HG03342 (cell line): ENCODE measurements around the gene FTCD.
"Not testable (repeated sequence)": the region's sequence is repeated elsewhere in the genome, so short reads cannot be mapped to it uniquely, and the experiment has no call there.

Source experiments
- ATAC-seq: cut with Tn5 transposase; IDR thresholded peaks from one replicate; pipeline ENCODE4 v1.9.1; 2021; ENCODE audit warnings: mild to moderate bottlenecking, moderate library complexity; ENCODE audit not compliant: unreplicated experiment

Gene FTCD

GRCh38 chr21:46171996-46172862 is 16.9 kb upstream of the FTCD start:
- no peak for ATAC-seq

DNA sequence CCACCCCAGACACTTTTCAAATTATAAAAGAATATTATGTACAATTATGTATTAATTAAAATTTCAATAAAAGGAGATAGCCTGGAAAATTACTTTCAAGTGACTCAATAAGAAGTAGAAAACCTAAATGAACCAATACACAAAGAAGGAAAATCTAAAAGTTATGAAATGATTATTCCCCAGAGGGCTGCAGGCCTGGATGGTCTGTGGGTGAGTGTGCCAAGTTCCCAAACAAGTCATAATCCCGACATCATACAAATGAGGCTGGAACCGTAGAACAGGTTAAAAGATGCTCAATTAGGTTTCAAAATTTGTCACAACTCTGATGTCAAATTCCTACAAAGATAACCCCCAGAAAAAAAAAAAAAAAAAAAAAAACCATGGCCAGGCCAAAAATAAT is 16.2 kb upstream of the FTCD start:
- no peak for ATAC-seq

DNA sequence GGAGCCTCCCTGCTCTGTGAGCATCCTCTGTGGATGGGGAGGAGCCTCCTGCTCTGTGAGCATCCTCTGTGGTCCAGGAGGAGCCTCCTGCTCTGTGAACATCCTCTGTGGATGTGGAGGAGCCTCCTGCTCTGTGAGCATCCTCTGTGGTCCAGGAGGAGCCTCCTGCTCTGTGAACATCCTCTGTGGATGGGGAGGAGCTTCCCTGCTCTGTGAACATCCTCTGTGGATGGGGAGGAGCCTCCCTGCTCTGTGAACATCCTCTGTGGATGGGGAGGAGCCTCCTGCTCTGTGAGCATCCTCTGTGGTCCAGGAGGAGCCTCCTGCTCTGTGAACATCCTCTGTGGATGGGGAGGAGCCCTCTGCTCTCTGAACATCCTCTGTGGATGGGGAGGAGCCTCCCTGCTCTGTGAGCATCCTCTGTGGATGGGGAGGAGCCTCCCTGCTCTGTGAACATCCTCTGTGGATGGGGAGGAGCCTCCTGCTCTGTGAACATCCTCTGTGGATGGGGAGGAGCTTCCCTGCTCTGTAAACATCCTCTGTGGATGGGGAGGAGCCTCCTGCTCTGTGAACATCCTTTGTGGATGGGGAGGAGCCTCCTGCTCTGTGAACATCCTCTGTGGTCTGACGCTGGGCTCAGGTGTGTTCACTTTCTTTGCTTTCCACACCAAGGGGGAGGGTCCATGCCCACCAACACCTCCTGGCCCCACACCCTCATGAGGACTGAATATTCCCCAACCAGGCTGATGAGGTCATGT is 15.2 kb upstream of the FTCD start:
- ATAC-seq, result not testable (repeated sequence)

GRCh38 chr21:46168659-46169386 is 13.4 kb upstream of the FTCD start:
- ATAC-seq, result no peak

DNA sequence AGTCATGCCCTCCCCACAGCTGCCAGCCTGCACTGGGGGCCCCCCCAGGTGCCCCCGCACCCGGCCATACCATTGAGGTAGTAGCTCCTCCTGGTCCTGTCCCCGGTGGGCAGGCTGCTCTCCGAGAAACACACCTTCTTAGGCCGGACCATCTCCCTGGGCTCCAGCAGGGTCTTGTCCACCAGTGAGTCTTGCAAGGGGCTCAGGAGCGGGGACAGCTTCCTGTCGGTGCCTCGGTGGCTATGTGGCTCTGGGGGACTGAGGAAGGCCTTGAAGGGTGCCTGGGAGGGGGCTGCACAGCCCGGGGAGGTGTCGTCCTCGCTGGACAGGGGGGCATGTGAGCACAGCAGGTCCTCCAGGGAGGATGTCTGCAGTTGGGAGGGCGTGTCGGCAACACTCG is 12.9 kb upstream of the FTCD start:
- no peak for ATAC-seq

GRCh38 chr21:46165098-46165497 is 9.7 kb upstream of the FTCD start:
- no peak for ATAC-seq

- ATAC-seq, result no peak
These were observed 8.0 kb upstream of the FTCD start for GRCh38 chr21:46163380-46163779.

DNA sequence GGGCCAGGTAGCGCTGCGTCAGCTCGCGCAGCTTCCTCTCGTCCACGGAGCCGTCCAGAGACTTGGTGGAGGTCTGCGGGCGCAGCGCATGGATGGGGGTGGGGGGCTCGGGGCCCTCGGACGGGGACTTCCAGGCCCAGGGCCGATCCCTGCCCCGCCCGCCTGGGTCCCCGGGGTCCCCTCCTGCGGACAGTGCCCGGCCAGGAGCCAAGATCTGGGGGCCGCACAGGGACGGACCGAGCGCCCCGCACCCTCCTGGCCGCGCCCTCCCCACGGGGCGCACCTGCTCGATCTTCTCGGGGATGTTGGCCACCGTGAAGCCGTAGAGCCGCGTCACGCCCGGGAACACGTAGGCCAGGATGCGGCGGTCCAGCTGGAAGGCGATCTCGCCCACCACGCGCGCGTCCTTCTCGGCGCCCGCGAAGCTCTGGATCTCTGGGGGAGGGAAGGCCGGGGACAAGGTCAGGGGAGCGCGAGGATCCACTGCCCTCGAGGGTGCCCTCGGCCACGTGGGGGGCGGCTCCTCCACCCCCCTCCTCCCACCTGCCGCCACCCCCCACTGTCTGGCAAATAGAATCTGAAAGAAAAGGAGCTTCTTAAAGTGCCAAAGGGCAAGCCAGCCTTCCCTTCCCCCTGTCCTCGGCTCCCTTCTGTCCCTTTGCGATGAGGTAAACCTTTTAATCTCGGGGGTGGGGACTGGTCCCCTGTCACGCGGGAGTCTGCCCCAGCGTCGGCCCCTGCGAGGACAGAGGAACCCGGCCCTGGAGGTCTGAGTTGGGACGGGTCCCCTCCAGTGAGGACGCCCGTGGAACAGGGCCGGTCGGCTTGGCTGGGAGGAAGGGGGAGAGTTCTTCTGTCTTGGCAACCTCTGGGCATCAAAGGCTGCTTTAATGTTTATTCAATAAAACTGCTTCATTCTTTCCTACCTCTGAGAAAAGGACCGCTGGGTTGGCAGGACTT is 6.5 kb upstream of the FTCD start:
- no peak for ATAC-seq

GRCh38 chr21:46160907-46161632 is 5.7 kb upstream of the FTCD start:
- ATAC-seq, result no peak

DNA sequence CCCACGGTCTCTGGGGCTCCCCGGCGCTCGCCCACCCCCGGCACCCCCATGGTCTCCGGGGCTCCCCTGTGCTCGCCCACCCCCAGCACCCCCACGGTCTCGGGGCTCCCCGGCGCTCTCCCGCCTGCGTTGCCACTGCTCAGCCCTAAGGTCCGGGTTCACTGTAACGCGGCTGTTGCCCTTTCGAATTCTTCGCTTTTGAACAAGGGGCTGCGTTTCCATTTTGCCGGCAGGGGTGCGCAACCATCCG is 5.2 kb upstream of the FTCD start:
- ATAC-seq, result no peak

- no peak for ATAC-seq
These were observed 4.7 kb upstream of the FTCD start for GRCh38 chr21:46159841-46160656.

DNA sequence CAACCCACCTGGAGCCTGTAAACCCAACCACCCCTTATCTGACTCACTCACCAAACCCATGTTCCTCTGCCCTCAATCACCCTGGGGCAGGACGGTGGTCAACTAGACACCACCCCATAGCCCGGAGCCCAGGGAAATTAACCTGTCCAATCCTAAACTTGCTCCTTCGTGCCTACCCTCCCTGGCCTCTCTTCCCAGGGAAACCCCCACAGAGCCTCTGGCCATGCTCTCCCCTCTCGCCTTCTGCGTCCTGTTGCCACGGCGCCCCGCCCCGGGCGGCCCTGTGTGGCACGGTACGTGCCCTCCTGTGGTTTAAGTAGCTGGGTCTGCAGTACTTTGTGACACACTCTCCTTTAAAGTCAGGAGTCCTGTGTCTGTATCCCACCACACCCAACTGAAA is 4.0 kb upstream of the FTCD start:
- ATAC-seq, result no peak

DNA sequence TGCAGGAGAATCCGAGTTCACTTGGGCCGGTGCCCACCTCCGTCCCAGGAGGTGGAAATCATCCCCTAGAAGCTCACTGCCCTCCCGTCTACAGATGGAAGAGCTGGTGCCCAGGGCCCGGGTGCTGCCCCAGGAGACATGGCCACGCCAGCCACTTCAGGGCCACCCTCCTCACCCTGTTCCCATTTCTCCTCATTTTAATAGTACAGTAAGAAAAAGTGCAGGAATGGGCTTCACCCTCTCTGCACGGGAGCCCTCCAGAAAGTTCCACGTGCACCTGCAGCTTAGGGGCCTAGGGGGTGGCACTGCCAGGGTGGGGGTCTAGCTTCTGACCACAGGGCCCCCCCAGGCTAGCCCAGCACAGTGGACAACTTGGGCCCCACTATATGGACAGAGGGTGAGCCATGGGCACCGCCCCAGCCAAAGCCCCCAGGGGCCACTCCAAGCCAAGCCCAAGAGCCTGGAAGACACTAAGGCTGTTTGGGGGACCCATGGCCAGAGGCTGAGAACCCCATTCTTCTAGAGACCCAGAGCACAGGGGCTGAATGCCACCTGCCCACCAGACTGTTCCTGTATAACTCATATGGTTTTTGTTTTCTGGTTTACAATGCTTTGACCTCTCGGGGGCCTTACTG is 3.4 kb upstream of the FTCD start:
- no peak for ATAC-seq

DNA sequence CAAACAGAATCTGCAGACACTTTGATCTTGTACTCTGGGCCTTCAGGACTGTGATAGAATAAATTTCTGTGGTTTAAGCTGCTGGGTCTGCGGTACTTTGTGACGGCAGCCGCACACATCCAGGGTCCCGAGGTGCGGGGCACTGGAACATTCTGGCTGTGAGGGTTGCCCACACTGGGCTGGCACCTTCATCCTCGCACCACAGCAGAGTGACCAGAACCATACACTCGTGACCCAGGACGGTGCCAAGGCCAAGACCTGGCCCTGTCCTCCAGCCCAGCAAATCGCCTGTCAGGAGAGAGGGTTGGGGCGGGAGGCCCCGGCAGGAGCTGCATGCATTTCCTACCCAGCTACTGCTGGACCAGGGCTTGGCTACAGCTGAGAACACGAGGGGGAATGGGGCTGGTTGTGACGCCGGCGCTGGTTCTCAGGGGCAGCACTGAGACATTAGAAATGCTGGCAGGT is 2.6 kb upstream of the FTCD start:
- no peak for ATAC-seq

GRCh38 chr21:46157396-46157986 is 2.1 kb upstream of the FTCD start:
- no peak for ATAC-seq

GRCh38 chr21:46156678-46157077 is 1.3 kb upstream of the FTCD start:
- ATAC-seq, result no peak

DNA sequence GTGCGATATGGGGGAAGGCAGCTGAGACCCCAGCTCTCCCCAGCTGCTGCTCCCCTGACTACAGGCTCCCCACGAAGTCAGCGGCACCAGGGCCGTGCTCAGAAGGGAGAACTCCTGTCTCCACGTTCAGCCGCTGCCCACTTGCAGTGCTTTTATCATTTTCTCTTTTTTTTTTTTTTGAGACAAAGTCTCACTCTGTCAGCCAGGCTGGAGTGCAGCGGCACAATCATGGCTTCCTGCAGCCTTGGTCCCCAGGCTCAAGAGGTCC is 933 bp upstream of the FTCD start:
- ATAC-seq, result no peak

DNA sequence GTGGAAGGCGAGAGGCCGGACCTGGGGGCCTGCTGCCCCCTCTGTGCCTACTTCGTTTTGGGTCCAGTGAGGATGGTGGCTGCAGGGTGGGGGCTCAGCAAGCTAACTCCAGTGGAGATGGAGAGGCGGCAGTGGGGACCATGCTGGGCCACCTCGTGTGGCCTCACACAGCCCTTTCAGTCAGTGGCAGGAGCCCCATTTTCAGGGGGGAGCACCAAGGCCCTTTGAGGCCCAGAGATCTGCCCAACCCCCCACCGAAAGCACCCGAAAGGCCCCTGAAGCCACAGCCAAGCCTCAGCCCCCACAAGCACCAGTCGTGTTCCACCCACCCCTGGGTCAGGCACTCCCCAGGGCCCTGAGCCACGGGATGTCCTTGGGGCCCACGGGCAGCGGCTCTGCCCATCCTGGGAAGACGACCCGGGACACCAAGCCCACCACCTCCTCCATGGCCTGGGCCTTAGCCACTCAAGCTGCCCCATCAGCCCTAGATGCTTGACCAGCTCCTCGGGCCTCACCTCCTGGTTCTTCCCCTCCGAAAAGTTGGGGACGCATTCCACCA is 345 bp downstream of the FTCD start:
- ATAC-seq, result no peak
